Ovary (tissue), 9 donors: ENCODE results near the gene SLC39A11. TPM values are rescaled to one million over a fixed set of nuclear protein-coding genes. Genes with fewer than 3 reads are reported as not detected.

Experiments used
- DNase-seq, 5 donors: peaks; one replicate each; pipeline ENCODE4 v3.0.0-alpha.2; 2019 to 2020
- H3K27ac ChIP-seq, 2 donors: fragments of 200-600 bp; one replicate each; pipeline versions ENCODE4 v1.5.1 to v1.8.0; 2019 to 2022
- H3K27me3 ChIP-seq: fragments of 200-600 bp; one replicate; pipeline ENCODE4 v1.8.0; 2022
- H3K36me3 ChIP-seq: fragments of 200-600 bp; sonication (generic); one replicate; pipeline ENCODE4 v1.5.1; 2019
- H3K4me1 ChIP-seq: one replicate; pipeline ENCODE4 v1.8.1; 2013; ENCODE audit warnings: mild to moderate bottlenecking, moderate library complexity; ENCODE audit not compliant: insufficient read depth
- H3K4me3 ChIP-seq: fragments of 200-600 bp; sonication (generic); one replicate; pipeline ENCODE4 v1.5.1; 2017
- H3K9me3 ChIP-seq, 2 donors: fragments of 200-600 bp in 1 of 2; sonication (generic) in 1 of 2; one replicate each; pipeline versions ENCODE4 v1.5.1 to v1.8.1; 2013 to 2019; ENCODE audit warnings: mild to moderate bottlenecking in 1 of 2, moderate library complexity in 1 of 2
- EP300 ChIP-seq: sonication (generic); formaldehyde crosslinking; IDR thresholded peaks from one replicate; pipeline ENCODE4 v1.6.1; 2017; ENCODE audit warnings: antibody characterized with exemption
- POLR2A ChIP-seq: fragments of 450-650 bp; IDR thresholded peaks from one replicate; pipeline ENCODE4 v1.6.1; 2017; ENCODE audit warnings: antibody characterized with exemption, mild to moderate bottlenecking, moderate library complexity
- WGBS, 3 donors: extraction: QIAGEN DNeasy Blood & Tissue Kit in 1 of 3; methylation state at CpG; one replicate each; pipeline versions ENCODE4 v1.1.5 to v1.1.7; 2013 to 2017; 5-methylcytosine and 5-hydroxymethylcytosine counted together
- intact Hi-C, 4 donors: fragments of 100-400 bp; cut with DNase I; formaldehyde crosslinking; loops; one replicate each; pipeline versions ENCODE4 v1.11.0 to v1.15.1; 2022 to 2023
- polyA plus RNA-seq, 2 donors: library from polyadenylated mRNA; stranded (reverse); fragments of 200-250 nt in 1 of 2; fragments of 350-450 nt in 1 of 2; fragmentation: Illumina TruSeq in 1 of 2; extraction: RNeasy Lipid Tissue Mini Kit (QIAGEN cat#74804) in 1 of 2; gene quantifications; one replicate each; pipeline ENCODE4 v1.2.3, GENCODE V29; 2013 to 2014
- total RNA-seq, 7 donors: library from RNA; depleted of rRNA in 2 of 7; stranded (reverse); fragments of >200 nt in 2 of 7; fragmentation: NEBNext Ultra II Directional in 3 of 7; extraction: Animal tissue kit (Norgen Biotek cat#: 25700) in 3 of 7; gene quantifications; one replicate each; pipeline versions ENCODE4 v1.1.0 to v1.2.4, GENCODE V29; 2016 to 2023
- TF ChIP-seq, protein P1 (sequence below), 3 donors: fragments of 450-650 bp in 2 of 3; fragments of 200-600 bp in 1 of 3; IDR thresholded peaks; one replicate each; pipeline versions ENCODE4 v1.5.1 to v1.8.0; 2016 to 2022; ENCODE audit warnings: antibody characterized with exemption in 3 of 3, mild to moderate bottlenecking in 1 of 3
- donor health status: DM: no; HTN: no; CAD: no; lungs with moderate emphysema.
- donor health status: DM: no; HTN: no; CAD: no.
- donor health status: Bipolar disorder and iron deficiency.
- donor health status: DM: yes; HTN: yes; CAD: no.
- donor health status: DM: no; HTN: no; CAD: no.
- donor health status: DM: yes; HTN: yes; CAD: no.

The SLC39A11 gene
- total and polyA plus RNA-seq, 9 donors, result 4.0 to 21.2 (median 10.1) TPM

DNA sequence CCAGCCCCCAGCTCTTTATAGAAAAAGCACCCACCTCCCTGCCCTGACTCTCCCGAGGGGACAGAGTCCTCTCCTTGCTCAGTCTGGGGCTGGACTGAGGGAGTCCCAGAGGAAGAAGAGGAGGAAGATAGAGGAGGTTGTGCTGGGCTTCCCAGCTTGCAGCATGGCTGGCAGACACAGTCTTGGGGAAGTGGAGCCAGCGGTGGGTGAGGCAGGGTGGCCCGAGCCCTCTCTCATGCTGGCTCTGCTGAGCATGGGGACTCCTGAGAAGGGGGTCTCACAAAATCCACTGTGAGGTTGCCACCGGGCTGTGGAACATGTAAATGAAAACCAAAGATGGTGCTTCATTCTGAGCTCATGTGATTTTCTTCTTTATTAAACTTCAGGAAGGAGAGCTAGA is 398.5 kb downstream of the SLC39A11 start:
- Histone ChIP-seq H3K4me1 (no peaks in the 10 kb centered on the region), H3K27ac (no peak overlapping the region), H3K27me3 (no peaks in the 10 kb centered on the region), H3K36me3 (no peaks in the 10 kb centered on the region), H3K4me3 (no peak overlapping the region), H3K9me3 (no peaks in the 10 kb centered on the region)
- intact Hi-C loops, result loop anchor here in 1 of 4 donors (10.0 kb wide), 1 partner anchor 61 kb away; no protein-coding TSS in a partner anchor
- 85 to 93% (median 92%) methylated on average over 4 of the region's 4 CpGs for WGBS, 3 donors
- no peak for TF ChIP-seq EP300
- DNase-seq, result no peak

DNA sequence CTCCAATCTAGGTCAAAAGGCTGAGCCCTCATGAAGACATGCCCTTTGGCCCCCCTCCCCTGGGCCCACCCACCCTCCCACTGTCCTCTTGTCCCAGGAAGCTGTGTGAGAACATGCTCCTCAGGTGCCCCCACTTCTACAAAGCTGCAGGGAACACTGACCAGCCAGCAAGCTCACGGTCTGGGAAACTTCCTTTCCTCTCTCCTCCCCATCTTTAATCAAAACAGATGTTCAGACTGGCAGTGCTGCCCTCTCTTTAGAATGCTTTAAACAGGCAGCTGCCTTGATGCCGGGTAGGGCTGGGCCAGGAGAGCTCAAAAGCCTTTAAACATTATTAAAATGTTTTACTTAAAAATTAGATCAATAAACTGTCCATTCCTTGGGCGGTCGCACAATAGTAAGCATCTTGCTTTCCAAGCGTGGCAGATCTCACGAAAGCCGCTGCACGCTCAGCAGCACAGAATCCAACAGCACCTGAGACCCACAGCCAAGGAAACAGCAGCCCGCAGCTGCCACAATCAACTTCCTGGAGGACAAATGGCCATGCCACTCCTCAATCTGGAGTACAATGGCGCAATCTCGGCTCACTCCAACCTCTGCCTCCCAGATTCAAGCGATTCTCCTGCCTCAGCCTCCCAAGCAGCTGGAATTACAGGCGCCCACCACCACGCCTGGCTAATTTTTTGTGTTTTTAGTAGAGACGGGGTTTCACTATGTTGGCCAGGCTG is 399.2 kb downstream of the SLC39A11 start:
- Histone ChIP-seq H3K36me3 (no peaks in the 10 kb centered on the region), H3K4me3 (no peak overlapping the region), H3K4me1 (no peaks in the 10 kb centered on the region), H3K27ac (no peak overlapping the region), H3K9me3 (no peaks in the 10 kb centered on the region), H3K27me3 (no peaks in the 10 kb centered on the region)
- WGBS, 3 donors, result 84 to 89% (median 85%) methylated on average over 15 of the region's 15 CpGs
- no peak for DNase-seq
- intact Hi-C loops, result loop anchor here in 1 of 4 donors (10.0 kb wide), 1 partner anchor 61 kb away; no protein-coding TSS in a partner anchor
- TF ChIP-seq POLR2A (no peak), EP300 (no peak)
- TF ChIP-seq, protein P1, sequence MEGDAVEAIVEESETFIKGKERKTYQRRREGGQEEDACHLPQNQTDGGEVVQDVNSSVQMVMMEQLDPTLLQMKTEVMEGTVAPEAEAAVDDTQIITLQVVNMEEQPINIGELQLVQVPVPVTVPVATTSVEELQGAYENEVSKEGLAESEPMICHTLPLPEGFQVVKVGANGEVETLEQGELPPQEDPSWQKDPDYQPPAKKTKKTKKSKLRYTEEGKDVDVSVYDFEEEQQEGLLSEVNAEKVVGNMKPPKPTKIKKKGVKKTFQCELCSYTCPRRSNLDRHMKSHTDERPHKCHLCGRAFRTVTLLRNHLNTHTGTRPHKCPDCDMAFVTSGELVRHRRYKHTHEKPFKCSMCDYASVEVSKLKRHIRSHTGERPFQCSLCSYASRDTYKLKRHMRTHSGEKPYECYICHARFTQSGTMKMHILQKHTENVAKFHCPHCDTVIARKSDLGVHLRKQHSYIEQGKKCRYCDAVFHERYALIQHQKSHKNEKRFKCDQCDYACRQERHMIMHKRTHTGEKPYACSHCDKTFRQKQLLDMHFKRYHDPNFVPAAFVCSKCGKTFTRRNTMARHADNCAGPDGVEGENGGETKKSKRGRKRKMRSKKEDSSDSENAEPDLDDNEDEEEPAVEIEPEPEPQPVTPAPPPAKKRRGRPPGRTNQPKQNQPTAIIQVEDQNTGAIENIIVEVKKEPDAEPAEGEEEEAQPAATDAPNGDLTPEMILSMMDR (IDR thresholded peaks at IDR 0.05), result no peak

DNA sequence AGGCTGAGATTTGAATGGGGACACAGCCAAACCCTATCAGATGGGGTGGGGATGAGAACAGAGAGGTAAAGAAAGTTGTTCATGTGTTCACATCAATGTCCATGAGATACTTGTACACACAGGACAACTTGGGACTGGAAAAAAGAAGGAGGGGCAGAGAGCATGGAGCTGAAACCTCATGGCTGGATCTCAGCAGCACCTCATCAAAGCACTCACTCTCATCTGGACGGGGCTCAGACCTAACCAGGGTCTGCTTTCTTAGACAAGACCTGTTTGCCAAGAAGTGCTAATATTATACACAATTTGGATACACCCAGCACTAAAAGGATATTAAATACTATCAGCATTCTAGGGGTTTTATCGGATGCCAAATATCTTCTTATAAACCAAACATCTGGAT is 399.8 kb downstream of the SLC39A11 start:
- H3K36me3 ChIP-seq, result no peaks in the 10 kb centered on the region
- WGBS, 3 donors, result 45 to 64% (median 63%) methylated on average over 2 of the region's 2 CpGs
- H3K27ac ChIP-seq, result no peak overlapping the region
- no peak overlapping the region for H3K4me3 ChIP-seq
- TF ChIP-seq POLR2A (no peak), EP300 (no peak)
- TF ChIP-seq, protein P1 (IDR thresholded peaks at IDR 0.05), result no peak
- H3K4me1 ChIP-seq, result no peaks in the 10 kb centered on the region
- H3K27me3 ChIP-seq, result no peaks in the 10 kb centered on the region
- no peak for DNase-seq
- H3K9me3 ChIP-seq, result no peaks in the 10 kb centered on the region
- intact Hi-C loops, result loop anchor here in 1 of 4 donors (10.0 kb wide), 1 partner anchor 62 kb away; no protein-coding TSS in a partner anchor

DNA sequence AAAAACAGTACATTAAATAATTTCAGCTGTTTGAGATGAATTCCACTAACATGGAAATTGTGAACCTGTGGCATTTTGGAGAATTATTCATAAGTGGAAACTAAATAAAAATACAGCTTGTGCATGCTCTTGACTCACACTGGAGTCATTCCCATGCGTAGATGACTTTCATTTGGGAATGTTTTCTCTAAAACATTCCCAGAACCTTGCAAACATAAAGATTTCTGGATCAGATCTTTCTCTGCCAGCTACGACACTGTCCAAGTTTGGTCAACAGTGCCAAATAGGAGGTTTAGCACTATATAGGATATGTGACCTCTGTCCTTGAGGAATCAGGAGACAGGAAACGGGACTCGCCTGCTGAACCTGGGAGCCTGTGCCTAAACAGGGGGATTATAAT is 400.9 kb downstream of the SLC39A11 start:
- Histone ChIP-seq H3K4me3 (no peak overlapping the region), H3K4me1 (no peaks in the 10 kb centered on the region), H3K27me3 (no peaks in the 10 kb centered on the region), H3K9me3 (no peaks in the 10 kb centered on the region), H3K27ac (no peak overlapping the region), H3K36me3 (no peaks in the 10 kb centered on the region)
- intact Hi-C loops, result loop anchor here in 1 of 4 donors (10.0 kb wide), 1 partner anchor 63 kb away; no protein-coding TSS in a partner anchor
- DNase-seq, result no peak
- 83 to 88% (median 87%) methylated on average over 4 of the region's 4 CpGs for WGBS, 3 donors
- TF ChIP-seq POLR2A, result no peak
- TF ChIP-seq EP300, result no peak
- TF ChIP-seq, protein P1 (IDR thresholded peaks at IDR 0.05), result no peak

DNA sequence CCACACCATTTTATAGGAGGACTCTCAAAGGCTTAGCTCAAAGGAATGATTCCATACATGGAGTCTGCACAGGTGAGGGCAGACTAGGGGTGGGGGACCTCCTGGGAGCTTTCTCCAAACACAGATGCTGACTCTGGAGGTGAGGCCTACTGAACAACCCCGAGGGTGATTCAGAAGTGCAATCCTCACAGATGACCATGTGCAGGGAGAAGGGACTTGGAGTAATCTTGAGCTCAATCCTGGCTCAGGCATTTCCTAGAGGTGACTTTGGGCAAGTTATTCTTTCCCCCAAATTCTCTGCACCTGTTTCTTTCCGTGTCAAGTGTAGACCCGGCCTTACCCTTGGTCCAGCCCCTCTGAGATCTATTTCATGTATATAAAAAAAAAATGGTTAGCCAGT is 401.5 kb downstream of the SLC39A11 start:
- TF ChIP-seq EP300 (no peak), POLR2A (no peak)
- TF ChIP-seq, protein P1 (IDR thresholded peaks at IDR 0.05), result no peak
- no peaks in the 10 kb centered on the region for H3K36me3 ChIP-seq
- 88 to 95% (median 92%) methylated on average over 3 of the region's 3 CpGs for WGBS, 3 donors
- no peak overlapping the region for H3K4me3 ChIP-seq
- no peaks in the 10 kb centered on the region for H3K4me1 ChIP-seq
- H3K27ac ChIP-seq, result no peak overlapping the region
- no peaks in the 10 kb centered on the region for H3K9me3 ChIP-seq
- DNase-seq, result no peak
- intact Hi-C loops, result loop anchor here in 1 of 4 donors (10.0 kb wide), 1 partner anchor 64 kb away; no protein-coding TSS in a partner anchor
- H3K27me3 ChIP-seq, result no peaks in the 10 kb centered on the region
